Stimulated activated CD8-positive, alpha-beta memory T cell treated with anti-CD3 and anti-CD28 coated beads, Interleukin-12 subunit alpha, Interleukin-12 subunit beta, amount 100 ng/mL, for 24 hours (primary cell): ENCODE data around the gene NDST4.

Experiments used
- DNase-seq: peaks from one replicate; pipeline ENCODE4 v3.0.0-alpha.2; 2020; ENCODE audit errors: extremely low read depth

The NDST4 gene

DNA sequence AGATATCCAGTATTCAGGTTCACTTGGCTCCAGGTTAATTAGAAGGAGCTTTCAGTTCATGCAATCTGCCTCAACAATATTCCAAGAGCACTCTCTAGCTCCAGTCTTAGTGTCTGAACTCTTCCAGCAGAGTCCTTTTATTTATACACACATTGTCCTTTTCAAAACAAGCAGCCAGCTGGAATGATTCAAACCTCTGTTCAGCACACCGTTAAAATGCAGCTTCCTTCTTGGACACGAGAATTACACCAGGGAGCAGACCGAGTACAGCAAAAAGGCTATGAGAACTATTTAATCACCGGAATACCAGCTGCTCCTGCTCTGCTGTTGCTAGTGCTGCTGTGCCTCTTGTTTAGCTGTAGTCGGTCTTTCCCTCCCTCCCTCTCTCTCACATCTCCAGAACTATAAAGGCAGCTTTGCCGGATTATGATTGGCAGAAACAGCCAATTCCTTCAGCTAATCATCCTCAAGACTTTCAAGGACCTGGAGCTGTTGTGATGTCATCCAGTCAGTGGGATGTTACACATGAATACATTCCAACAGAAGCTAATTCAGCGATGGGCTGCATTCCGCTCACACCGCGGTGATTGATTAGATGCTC is at the start of gene NDST4:
Gene NDST4, minus strand, starts transcription at position 115 of the 601 bp plus-strand sequence. CDS start 36,584 bp downstream, outside the sequence.
- DNase-seq, result no peak

DNA sequence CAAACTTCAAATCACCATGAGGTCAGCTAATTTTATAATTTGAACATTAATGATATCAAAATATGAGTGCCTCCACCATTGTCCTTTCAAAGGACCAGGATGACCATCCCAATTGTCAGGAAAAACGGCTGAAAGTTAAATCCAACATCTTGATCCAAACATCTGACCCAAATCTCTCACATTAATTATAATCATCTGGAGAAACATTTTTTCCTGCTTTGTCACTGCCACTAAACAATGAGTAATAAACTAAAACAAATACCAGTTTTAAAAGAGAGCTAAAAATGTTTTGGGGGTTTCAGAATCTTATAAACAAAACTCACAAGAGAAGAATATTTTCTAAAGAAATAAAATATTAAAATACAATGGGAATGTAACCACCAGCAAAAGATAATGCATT is 45.7 kb upstream of the NDST4 start:
- no peak for DNase-seq

DNA sequence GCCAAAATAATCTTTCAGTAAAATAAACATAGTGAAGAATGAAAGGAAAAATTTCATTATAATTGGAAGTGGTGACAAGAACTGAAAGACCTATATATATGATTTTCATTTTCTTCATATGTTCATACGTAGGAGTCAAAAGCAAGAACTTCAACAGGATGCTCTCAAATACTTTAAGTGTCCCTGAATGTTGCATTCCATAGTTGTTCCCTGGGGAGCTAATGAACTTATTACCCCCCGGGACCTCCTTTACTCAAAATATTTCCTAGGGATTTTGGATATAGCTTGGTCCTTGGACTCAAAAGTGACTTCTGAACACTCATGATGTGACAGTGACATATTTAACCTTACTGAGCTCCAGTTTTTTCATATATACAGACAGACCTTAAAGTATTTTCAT is 44.9 kb upstream of the NDST4 start:
- DNase-seq, result no peak

DNA sequence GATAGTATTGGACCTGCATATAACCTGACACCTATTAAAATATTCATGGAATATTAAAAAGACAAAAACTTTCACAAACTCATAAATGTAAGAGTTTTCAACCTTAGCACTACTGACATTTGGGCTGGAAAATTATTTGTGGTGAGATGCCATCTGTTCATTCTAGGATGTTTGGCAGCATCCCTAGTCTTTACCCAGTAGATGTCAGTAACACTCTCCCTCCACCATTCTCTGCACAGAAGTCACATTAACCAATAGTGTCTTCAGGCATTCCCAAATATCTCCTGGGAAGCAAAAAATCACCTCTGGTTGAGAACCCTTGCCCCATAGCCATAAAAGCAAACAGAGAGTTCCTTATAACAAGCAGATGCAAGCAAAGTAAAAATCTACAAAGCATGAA is 41.4 kb upstream of the NDST4 start:
- no peak for DNase-seq

DNA sequence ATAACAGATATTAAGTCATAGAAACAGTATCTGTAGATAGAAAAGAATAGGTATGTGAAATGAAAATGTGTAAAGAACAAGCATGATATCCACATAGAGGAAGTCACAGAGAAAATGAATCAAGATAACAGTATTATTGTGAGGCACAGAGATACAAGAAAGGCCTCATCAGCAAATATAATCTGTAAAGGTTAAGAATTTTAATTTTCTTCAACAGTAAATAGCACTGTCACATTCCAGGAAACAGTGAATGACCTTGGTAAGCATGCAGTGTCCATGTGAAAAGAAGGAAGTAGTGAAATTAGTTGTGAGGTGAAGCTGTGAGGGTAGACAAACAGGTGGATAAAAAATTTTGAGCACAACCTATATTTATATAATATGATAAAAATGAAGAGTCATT is 39.5 kb upstream of the NDST4 start:
- DNase-seq, result no peak

DNA sequence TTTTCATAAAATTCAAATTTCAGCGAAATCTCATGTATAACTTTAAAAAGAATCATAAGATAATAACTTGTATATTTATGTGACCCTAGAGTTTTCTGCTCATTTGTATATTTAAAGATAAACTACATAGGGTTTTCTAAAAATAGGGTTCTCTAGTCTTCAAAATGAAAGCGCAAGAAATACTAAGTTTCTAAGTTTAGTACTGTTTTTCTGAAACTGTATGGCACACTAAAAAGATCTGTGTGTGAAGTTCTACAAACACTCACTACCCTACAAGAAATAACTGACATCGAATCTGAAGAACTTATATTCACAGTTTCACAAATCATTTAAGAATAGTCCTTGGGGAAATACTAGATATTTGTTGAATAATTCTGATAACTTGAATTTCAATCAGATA is 38.7 kb upstream of the NDST4 start:
- DNase-seq, result no peak

DNA sequence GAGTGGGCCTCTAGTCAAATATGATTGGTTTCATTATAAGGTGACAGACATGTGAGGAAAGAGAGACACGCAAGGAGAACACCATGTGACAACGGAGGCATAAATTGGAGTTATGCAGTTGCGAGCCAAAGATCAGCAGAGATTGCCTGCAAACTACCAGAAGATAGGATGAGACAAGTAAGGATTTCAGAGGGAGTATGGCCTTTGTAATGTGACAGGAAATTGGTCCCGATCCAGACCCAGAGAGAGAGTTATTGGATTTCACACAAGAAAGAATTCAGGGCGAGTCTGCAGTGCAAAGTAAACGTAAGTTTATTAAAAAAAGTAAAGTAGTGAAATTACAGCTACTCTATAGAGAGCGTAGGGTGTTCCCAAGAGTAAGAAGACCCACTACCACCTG is 35.7 kb upstream of the NDST4 start:
- DNase-seq, result no peak

DNA sequence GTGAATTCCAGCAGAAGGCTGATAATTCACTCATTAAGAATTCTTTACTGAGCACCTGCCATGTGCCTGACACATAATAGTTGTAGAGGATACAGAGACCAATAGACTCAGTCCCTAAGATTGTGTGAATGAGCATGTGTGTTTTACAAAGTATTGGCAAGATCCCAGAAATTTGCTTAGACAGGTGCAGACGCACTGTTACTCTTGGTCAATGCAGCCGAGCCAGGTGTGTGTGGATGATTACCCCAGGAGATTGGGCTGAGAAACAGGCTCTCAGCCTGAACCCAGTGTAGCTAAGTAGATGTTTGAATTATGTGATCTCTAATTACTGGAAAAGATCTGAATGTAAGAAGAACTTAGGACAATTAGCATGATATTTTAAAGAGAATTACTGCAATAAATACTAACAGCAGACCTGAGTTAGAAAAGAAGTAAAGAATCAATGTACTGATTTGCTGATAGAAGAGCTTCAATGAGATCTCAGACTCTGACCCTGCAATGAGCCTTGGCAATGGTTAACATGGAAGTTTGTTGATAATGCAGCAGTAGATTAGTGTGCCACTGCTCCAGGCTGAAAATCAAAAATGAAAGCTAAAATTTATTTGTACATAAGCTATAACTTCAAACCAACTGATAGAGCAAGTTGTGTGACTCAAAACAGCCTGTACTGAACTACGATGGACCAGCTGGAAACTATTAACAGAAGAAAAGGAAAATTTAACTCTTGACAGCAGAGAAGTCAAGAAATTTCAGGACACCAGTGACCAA is 32.2 kb upstream of the NDST4 start:
- no peak for DNase-seq

DNA sequence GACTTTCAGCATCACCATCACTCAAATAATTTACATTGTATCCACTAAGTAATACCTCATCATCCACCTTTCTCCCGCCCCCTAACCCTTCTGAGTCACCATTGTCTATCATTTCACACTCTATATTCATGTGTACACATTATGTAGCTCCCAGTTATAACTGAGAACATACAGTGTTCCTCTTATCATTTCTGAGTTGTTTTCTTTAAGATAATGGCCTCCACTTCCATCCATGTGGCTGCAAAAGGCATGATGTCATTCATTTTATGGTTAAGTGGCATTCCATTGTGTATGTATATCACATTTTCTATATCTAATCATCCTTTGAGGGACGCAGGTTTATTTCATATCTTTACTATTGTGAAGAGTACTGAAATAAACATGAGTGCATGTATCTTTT is 14.6 kb upstream of the NDST4 start:
- DNase-seq, result no peak

DNA sequence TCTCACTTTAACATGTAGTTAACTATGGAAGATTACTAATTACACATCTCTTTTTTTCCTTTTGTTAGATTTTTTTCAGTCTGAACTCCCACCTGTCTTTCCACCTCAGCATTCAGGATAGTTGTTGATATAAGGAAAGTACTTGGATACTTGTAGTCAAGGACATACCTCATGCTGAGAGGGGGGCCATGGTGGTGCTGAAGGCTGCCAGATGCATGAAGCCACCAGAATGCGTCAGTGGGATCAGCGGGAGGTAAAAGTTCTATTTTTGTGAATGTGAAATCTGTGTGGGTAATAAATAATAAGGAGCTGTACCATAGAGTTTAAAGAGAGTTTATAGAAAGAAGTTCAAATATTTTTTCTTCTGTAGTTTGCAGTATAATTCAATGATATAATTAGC is 13.1 kb upstream of the NDST4 start:
- no peak for DNase-seq

DNA sequence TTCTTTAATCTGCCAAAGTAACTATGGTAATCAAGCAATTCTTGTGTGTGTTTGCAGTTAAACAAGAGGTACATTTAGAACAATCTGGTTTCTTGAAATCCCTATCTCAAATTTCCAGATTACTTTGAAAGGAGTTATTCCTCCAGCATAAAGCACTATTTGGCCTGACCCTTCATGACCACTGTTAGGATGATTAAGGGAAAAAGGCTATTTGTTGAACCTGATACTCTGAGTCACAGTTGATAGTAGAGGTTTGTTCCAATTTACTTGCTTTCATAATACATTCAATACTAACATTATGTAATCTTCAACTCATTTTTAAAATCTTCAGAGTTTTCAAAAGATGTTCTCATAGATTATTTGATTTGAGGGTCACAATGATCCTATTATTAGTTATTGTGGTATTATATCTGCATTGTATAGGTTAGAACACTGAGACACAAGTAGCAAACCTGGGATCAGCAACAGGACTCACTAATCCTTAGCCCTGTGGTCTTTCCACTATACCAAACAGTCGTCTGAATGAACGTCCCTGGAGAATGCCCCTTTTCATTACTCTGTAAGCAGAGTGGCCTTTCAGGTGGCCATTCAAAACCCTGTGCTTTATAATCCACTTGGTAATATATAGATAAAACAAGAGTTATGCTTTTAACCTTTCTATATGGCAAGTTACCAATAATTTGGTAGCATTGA is 8.1 kb upstream of the NDST4 start:
- DNase-seq, result no peak

DNA sequence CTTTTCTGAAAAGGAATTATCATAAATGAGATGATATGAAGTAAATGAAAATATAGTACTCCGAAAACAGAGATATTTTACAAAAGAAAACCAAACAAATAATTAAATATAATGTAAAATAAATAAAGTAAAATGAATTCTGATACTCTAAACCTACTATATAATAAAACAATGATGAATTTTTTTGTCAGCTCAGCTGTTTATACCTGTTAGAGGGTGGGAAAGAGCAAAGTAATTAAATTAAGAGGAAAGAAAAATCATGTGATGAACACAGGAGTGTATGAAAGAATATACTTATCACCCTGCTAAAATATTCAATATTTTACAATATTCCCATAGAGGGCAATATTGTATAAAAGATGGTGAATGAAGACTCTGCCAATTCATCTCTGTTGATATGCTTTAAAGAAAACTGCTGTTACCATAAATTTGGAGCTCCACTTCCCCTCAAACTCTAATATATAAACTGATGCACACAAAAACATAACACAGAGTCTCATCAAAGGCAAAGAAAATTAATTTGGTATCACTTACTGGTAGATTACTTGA is 6.5 kb upstream of the NDST4 start:
- no peak for DNase-seq

DNA sequence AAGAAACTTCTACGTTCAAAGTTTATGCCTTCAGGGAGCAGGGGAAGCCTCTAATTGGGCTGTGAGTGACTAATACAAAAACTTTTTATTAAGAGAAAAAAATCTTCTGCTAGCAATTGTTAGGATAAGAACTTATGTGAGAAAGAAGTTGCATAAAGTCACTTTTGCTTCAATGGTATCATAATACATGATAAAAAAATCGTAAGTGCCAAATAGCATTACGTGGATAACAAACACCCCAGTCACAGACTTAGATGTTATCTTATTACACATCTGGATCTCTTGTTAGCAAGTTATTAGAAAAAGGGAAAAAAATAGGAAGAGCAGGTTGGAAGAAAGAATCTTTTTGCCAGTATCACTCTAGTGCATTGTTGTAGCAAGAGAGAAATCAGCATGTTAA is 4.2 kb upstream of the NDST4 start:
- no peak for DNase-seq

DNA sequence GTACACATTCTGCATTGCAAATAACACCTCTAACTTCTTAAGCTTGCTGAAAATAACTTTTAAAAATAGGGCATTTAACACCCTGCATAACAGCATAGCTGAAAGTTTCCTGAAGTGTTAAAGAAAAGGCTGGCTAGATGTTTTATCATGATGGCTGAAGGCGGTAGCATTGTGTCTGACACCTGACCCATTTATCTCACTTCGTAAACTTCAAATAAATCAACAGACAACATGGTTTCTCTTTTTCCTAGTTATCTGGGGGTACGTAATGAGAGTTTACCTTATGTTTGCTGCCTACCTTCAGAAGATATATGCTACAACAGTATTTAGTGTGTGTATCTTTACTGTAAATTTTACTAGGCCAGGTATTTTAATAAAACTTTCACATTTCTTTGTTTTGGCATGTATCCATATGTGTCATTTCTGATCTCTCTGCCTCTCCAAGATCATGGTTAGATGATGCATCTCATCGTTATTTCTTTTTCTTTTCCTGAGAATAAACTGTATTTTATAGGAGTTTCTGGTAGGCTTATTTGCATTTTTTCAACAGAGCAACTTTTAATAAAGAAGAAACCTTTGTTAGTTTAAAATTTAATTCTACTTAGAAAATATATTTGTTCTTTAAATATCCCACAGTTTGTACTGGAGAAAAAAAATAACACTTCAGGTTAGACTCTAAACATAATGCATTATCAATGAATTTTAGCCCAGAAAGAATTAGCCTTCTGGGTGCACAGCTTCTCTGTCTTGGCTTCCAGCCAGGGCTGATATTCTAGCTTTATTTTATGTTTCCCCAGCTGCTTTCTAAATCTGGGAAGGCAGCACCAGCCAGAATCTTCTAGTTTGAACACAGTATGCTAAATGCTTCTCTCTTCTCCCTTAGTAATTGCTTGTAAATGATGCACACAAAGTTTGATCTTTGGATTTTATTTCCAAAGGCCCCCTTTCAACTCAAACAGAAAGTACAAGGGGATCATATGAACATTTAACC is 2.9 kb downstream of the NDST4 start:
- no peak for DNase-seq

DNA sequence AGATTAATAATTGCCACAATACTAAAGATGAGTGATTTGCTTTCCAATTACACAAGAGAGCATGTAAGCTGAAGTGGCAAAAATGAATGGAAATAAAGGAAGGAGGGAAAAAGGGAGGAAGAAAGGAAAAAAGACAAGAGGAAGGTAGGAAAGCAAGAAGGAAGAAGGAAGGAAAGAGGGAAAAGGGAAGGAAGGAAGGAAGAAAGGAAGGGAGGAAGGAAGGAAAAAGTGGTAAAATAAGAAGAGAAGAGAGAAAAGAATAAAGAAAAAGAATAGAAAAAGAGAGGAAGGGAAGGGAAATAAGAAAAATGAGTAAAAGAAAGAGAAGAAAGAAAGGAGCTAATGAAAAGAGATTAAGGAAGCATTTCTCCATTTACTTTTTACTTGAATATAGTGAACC is 4.6 kb downstream of the NDST4 start:
- DNase-seq, result no peak

DNA sequence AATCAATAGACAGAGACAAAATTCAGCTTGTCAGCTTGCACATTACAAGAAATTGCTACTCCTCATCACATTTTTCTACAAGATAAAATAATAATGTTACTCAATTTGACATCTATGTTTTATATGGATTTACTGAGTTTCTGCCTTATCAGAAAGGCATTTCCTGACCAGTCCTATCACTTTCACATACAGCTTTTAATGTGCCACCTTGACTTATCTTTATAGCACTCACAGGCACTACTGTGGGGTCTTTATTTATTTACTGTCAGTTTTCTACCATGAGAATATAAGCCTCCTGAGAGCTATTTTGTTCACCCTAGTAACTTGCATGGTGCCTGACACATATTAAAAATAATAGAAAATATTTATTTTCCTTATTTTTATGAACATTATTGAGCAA is 6.0 kb downstream of the NDST4 start:
- no peak for DNase-seq

DNA sequence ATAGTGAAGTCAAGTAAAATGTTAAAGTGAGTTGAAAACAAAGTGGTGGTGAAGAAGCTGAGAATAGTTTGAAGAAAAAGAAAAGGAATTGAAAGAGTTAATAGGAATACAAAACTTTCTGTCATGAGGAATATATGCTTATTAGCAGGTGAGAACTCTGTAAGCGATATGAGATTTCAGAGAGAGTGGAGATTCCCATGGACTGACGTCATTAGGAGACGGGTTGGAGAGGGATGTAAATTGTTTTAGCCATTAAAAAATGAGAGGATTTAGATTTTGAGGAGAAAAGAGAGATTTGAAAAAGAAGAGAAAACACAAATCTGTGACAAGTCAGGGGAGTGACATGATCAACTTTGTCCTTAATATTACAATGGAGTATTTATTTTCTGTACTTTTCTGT is 11.7 kb downstream of the NDST4 start:
- no peak for DNase-seq

DNA sequence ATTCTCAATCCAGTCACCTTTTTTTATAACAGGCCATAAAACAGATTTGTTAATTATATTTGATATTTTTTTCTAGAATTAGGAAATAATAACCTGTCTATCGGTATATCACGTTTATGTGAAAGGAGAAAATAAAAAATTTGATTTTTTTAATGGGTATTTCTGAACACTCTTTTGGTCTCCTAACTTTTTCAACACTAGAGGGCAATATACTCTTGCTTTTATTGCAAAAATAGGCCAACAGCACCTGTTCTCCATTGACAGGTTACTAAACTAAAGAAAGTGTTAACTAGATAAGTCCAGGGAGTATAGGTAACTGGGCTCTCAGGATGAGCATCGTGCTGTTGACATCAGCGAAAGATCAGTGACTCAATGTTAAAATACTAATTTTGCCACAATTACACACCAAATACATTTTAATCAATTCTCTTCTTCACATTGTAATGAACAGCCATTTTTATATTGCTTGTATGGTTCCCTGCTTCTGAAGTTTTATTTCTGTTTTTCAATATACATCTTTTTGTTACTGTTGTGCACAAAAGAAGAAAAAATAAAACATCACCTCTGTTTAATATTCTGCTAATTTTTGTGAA is 22.8 kb downstream of the NDST4 start:
- DNase-seq, result no peak

DNA sequence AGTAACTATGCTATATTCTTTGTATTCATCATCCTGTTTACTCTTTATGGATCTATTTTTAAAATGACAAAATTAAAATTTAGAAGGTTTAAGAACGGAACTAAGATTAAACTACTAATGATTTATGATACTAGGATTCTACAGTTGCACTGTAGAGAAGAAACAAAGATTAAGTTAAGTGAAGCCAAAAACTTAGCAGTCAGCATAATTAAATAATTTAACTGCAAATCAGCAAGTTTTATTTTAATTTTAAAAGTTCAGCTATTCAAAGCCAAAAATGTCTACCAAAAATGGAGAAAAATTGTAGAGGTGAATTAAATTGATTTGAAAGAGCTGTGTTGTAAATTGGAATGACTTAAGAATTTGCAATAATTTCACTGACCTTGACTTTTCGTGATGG is 30.8 kb downstream of the NDST4 start:
- no peak for DNase-seq

DNA sequence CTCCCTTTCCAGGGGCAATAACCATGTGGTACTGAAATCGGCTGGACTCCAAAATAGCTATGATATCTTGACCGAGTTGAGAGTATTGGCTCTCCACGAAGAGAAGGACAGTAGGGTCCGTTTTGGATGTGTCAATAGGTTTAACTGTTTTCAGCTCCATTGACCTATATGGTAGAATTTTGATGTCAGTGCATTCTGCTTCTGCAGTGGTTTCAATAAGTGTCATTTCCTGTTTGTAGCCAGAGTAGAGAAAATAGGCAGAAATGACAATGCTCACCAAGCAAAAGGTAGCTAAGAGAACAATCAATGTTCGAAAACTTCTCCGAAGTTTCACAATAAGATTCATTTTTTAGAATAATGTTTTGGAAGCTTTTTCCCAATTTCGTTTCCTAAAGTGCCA is 36.7 kb downstream of the NDST4 start:
- no peak for DNase-seq

DNA sequence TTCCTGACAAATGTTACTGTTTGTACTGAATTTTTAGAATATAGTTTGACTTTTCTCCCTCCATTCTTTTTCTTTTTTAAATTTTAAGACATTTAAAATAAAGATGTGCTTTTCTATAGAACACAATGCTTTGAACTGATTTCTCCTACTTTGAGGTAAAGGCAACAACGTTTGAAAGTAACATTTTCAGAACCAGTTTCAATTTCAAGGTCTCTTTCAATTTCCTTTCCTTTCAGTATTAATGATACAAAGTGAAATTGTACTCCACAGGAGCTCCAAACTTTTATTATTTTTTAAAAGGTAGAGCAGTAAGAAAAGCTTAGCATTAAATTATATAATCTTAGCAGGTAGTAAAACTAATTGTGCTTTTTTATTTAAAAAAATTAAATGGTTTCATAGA is 54.9 kb downstream of the NDST4 start:
- DNase-seq, result no peak
